WTC11 (cell line): ENCODE results near the gene HMCN1.

ENCODE experiments used
- CTCF ChIP-seq: fragments of 200-600 bp; IDR thresholded peaks from 2 replicates; pipeline ENCODE4 v1.8.0; 2022; ENCODE audit warnings: antibody characterized with exemption
- HMGXB4 ChIP-seq: sonication (generic); formaldehyde crosslinking; IDR thresholded peaks from 2 replicates; pipeline ENCODE4 v1.8.1; 2023; ENCODE audit warnings: mild to moderate bottlenecking, moderate library complexity, missing genetic modification reagents
- NFE2L1 ChIP-seq: sonication (generic); formaldehyde crosslinking; IDR thresholded peaks from 2 replicates; pipeline ENCODE4 v1.8.1; 2023; ENCODE audit warnings: missing genetic modification reagents
- RELA ChIP-seq: sonication (generic); formaldehyde crosslinking; IDR thresholded peaks from 2 replicates; pipeline ENCODE4 v1.8.1; 2022; ENCODE audit warnings: missing genetic modification reagents, mild to moderate bottlenecking, borderline replicate concordance
- ZSCAN18 ChIP-seq: fragments of 250-450 bp; sonication (Bioruptor Pico); IDR thresholded peaks from 2 replicates; pipeline ENCODE4 v2.1.2; 2022; ENCODE audit warnings: mild to moderate bottlenecking, moderate library complexity
- TF ChIP-seq, protein P1 (sequence below): sonication (generic); formaldehyde crosslinking; IDR thresholded peaks from 2 replicates; pipeline ENCODE4 v1.8.1; 2022; ENCODE audit warnings: missing genetic modification reagents, borderline replicate concordance

- TF ChIP-seq, protein P1, sequence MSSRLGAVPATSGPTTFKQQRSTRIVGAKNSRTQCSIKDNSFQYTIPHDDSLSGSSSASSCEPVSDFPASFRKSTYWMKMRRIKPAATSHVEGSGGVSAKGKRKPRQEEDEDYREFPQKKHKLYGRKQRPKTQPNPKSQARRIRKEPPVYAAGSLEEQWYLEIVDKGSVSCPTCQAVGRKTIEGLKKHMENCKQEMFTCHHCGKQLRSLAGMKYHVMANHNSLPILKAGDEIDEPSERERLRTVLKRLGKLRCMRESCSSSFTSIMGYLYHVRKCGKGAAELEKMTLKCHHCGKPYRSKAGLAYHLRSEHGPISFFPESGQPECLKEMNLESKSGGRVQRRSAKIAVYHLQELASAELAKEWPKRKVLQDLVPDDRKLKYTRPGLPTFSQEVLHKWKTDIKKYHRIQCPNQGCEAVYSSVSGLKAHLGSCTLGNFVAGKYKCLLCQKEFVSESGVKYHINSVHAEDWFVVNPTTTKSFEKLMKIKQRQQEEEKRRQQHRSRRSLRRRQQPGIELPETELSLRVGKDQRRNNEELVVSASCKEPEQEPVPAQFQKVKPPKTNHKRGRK (CRISPR knock-in tag) = no peak
- TF ChIP-seq CTCF = no peak
- TF ChIP-seq NFE2L1 (CRISPR knock-in tag) = no peak
- TF ChIP-seq RELA (CRISPR knock-in tag) = no peak
- no peak for TF ChIP-seq HMGXB4 (CRISPR knock-in tag)
- no peak for TF ChIP-seq ZSCAN18 (CRISPR knock-in tag)
Measured at GRCh38 chr1:185790194-185790735, 56.1 kb downstream of the HMCN1 start.
